NK-92 (cell line): ENCODE measurements around the gene KLK11.

ENCODE experiments used
- DNase-seq: peaks from one replicate; lab custom pipeline; 2025; ENCODE audit not compliant: unreplicated experiment; lab: John Stamatoyannopoulos, UW

The KLK11 gene

DNA sequence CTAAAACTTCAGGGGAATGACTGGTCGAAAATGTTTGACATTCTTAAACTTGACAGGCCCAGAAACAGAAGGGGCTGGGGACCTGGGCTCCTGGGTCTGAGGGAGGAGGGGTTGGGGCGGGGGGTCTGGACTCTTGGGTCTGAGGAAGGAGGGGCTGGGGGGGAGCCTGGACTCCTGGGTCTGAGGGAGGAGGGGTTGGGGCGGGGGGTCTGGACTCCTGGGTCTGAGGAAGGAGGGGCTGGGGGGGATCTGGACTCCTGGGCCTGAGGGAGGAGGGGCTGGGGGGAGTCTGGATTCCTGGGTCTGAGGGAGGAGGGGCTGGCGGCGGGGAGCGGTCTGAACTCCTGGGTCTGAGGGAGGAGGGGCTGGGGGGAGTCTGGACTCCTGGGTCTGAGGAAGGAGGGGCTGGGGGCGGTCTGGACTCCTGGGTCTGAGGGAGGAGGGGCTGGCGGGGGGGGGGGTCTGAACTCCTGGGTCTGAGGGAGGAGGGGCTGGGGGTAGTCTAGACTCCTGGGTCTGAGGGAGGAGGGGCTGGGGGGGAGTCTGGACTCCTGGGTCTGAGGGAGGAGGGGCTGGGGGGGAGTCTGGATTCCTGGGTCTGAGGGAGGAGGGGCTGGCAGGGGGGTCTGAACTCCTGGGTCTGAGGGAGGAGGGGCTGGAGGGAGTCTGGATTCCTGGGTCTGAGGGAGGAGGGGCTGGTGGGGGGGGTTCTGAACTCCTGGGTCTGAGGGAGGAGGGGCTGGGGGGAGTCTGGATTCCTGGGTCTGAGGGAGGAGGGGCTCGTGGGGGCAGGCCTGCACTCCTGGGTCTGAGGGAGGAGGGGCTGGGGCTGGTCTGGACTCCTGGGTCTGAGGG is 51.5 kb downstream of the KLK11 start:
- no peak for DNase-seq

DNA sequence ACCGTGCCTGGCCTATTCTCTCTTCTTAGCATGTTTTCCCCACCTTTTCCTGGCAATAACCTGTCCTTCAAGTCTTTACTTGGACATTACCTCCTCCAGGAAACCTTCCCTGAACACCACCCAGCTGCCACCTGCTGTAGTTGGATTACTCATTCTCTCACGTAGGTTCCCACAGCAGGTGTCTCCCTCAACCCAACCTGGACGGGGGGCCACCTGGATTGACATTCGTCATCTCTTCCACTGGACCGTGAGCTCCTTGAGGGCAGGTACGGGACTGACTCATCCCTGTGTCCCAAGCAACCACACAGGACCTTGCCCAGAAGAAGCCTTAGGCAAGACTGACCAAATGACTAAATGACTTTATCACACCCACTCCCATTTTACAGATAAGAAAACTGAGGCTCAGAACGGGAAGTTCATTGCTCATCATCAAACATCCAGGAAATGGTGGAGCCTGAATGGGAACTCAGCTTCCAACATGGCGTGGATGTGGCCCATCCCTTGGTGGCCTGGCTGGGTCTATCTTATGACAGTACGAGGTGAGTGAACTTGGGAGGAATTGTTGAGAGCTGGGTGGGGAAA is 53.5 kb downstream of the KLK11 start:
- DNase-seq = no peak
